Liver (tissue), 3 donors: ENCODE data around the gene RERE.

ENCODE experiments used
- CTCF ChIP-seq: fragments of 150-350 bp; IDR thresholded peaks from 2 replicates; pipeline ENCODE4 v1.5.1; 2017; ENCODE audit warnings: improper control_type of control experiment, low read depth, low read length; ENCODE audit not compliant: missing input control
- EGR1 ChIP-seq, 2 donors: IDR thresholded peaks; 2 replicates each; pipeline ENCODE4 v1.6.1; 2016 to 2018; ENCODE audit warnings: antibody characterized with exemption in 2 of 2, low read depth in 2 of 2
- GABPA ChIP-seq, 2 donors: IDR thresholded peaks in 1 of 2; conservative IDR thresholded peaks in 1 of 2; 2 replicates each; pipeline ENCODE4 v1.6.1; 2016; ENCODE audit warnings: antibody characterized with exemption in 2 of 2, mild to moderate bottlenecking in 1 of 2, moderate library complexity in 1 of 2
- JUND ChIP-seq, 2 donors: IDR thresholded peaks; 2 replicates each; pipeline ENCODE4 v1.6.1; 2016; ENCODE audit warnings: antibody characterized with exemption in 2 of 2
- MAX ChIP-seq: IDR thresholded peaks from 2 replicates; pipeline ENCODE4 v1.6.1; 2016; ENCODE audit warnings: antibody characterized with exemption
- RAD21 ChIP-seq, 2 donors: IDR thresholded peaks; 2 replicates each; pipeline ENCODE4 v1.6.1; 2016; ENCODE audit warnings: antibody characterized with exemption in 2 of 2, mild to moderate bottlenecking in 2 of 2
- SP1 ChIP-seq: IDR thresholded peaks from 2 replicates; pipeline ENCODE4 v1.6.1; 2018; ENCODE audit warnings: antibody characterized with exemption, mild to moderate bottlenecking
- TAF1 ChIP-seq: conservative IDR thresholded peaks from 2 replicates; pipeline ENCODE4 v1.6.1; 2016; ENCODE audit warnings: antibody characterized with exemption, mild to moderate bottlenecking
- YY1 ChIP-seq: IDR thresholded peaks from 2 replicates; pipeline ENCODE4 v1.6.1; 2016; ENCODE audit warnings: antibody characterized with exemption, mild to moderate bottlenecking
- ZBTB33 ChIP-seq: IDR thresholded peaks from 2 replicates; pipeline ENCODE4 v1.6.1; 2016; ENCODE audit warnings: antibody characterized with exemption
- donor health status: healthy.
- donor health status: healthy.

GRCh38 chr1:8777867-8778266 is 39.6 kb downstream of the RERE start:
- no peak for TF ChIP-seq CTCF
- TF ChIP-seq EGR1 (IDR thresholded peaks at IDR 0.05; ENCODE audit: low read depth in 2 of 2) = no peak
- TF ChIP-seq TAF1 = no peak
- no peak for TF ChIP-seq MAX
- no peak for TF ChIP-seq YY1
- TF ChIP-seq RAD21 (IDR thresholded peaks at IDR 0.05) = no peak
- TF ChIP-seq JUND (IDR thresholded peaks at IDR 0.05) = no peak
- TF ChIP-seq ZBTB33 = no peak
- TF ChIP-seq SP1 = no peak
- TF ChIP-seq GABPA (IDR thresholded peaks at IDR 0.05 in 1 of 2, conservative IDR thresholded peaks at IDR 0.05 in 1 of 2) = no peak
